Uterus (tissue), 4 donors: Measurements from ENCODE around the gene PITPNB. TPM values are rescaled to one million over a fixed set of nuclear protein-coding genes. Genes with fewer than 3 reads are reported as not detected.

Experiments
- DNase-seq, 2 donors: peaks; one replicate each; pipeline ENCODE4 v3.0.0-alpha.2; 2019 to 2020
- H3K27ac ChIP-seq, 2 donors: fragments of 200-600 bp; sonication (generic); 1 replicate in 1 of 2; 2 replicates in 1 of 2; pipeline ENCODE4 v1.5.1; 2016 to 2018
- H3K27me3 ChIP-seq, 2 donors: fragments of 200-600 bp; sonication (generic); one replicate each; pipeline ENCODE4 v1.5.1; 2018 to 2019; ENCODE audit warnings: control low read depth in 1 of 2
- H3K36me3 ChIP-seq, 2 donors: fragments of 200-600 bp; sonication (generic); one replicate each; pipeline ENCODE4 v1.5.1; 2019; ENCODE audit warnings: control low read depth in 1 of 2
- H3K4me1 ChIP-seq, 2 donors: fragments of 200-600 bp; sonication (generic); one replicate each; pipeline ENCODE4 v1.5.1; 2018 to 2019; ENCODE audit warnings: control low read depth in 1 of 2
- H3K4me3 ChIP-seq, 2 donors: fragments of 200-600 bp; sonication (generic); 1 replicate in 1 of 2; 2 replicates in 1 of 2; pipeline ENCODE4 v1.5.1; 2018 to 2019; ENCODE audit warnings: mild to moderate bottlenecking in 1 of 2
- H3K9me3 ChIP-seq, 2 donors: fragments of 200-600 bp; sonication (generic); one replicate each; pipeline ENCODE4 v1.5.1; 2019; ENCODE audit warnings: control low read depth in 1 of 2
- POLR2A ChIP-seq, 2 donors: fragments of 450-650 bp; IDR thresholded peaks; one replicate each; pipeline ENCODE4 v1.6.1; 2016; ENCODE audit warnings: antibody characterized with exemption in 2 of 2, mild to moderate bottlenecking in 1 of 2, moderate library complexity in 1 of 2
- intact Hi-C: fragments of 100-400 bp; cut with DNase I; formaldehyde crosslinking; loops from one replicate; pipeline ENCODE4 v1.15.1; 2023; ENCODE audit warnings: low total_unique reads
- total RNA-seq, 4 donors: library from RNA; depleted of rRNA in 3 of 4; stranded (reverse); fragments of >200 nt in 3 of 4; gene quantifications; one replicate each; pipeline versions ENCODE4 v1.1.0 to v1.2.4, GENCODE V29; 2014 to 2023
- TF ChIP-seq, protein P1 (sequence below), 4 experiments: fragments of 200-600 bp in 2 of 4; fragments of 450-650 bp in 2 of 4; sonication (generic) in 2 of 4; IDR thresholded peaks; one replicate each; pipeline ENCODE4 v1.5.1; 2016 to 2019; ENCODE audit warnings: antibody characterized with exemption in 4 of 4, mild to moderate bottlenecking in 2 of 4, moderate library complexity in 1 of 4
- donor health status: DM: yes; HTN: yes; CAD: no.

The PITPNB gene
- total RNA-seq, 4 donors from 2014 or later: 47.9 to 99.2 (median 62.5) TPM

DNA sequence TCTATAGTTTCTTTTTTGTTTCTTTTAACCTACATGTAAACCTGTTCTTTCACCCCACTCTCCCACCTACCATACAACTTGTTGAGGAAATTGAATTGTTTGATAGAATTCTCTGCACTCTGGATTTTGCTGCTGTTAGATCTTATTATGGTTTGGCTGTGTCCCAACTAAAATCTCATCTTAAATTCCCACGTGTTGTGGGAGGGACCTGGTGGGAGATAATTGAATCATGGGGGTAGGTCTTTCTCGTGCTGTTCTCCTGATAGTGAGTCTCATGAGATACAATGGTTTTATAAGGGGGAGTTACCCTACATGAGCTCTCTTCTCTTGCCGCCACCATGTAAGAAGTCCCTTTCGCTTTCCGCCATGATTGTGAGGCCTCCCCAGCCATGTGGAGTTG, 15.0 kb upstream of the PITPNB start:
- no peaks in the 10 kb centered on the region for H3K36me3 ChIP-seq
- no peak overlapping the region for H3K4me3 ChIP-seq
- no peak overlapping the region for H3K27ac ChIP-seq
- no peak for DNase-seq
- TF ChIP-seq, protein P1, sequence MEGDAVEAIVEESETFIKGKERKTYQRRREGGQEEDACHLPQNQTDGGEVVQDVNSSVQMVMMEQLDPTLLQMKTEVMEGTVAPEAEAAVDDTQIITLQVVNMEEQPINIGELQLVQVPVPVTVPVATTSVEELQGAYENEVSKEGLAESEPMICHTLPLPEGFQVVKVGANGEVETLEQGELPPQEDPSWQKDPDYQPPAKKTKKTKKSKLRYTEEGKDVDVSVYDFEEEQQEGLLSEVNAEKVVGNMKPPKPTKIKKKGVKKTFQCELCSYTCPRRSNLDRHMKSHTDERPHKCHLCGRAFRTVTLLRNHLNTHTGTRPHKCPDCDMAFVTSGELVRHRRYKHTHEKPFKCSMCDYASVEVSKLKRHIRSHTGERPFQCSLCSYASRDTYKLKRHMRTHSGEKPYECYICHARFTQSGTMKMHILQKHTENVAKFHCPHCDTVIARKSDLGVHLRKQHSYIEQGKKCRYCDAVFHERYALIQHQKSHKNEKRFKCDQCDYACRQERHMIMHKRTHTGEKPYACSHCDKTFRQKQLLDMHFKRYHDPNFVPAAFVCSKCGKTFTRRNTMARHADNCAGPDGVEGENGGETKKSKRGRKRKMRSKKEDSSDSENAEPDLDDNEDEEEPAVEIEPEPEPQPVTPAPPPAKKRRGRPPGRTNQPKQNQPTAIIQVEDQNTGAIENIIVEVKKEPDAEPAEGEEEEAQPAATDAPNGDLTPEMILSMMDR (IDR thresholded peaks at IDR 0.05): no peak
- TF ChIP-seq POLR2A (IDR thresholded peaks at IDR 0.05): no peak
- no peaks in the 10 kb centered on the region for H3K27me3 ChIP-seq
- H3K9me3 ChIP-seq: no peaks in the 10 kb centered on the region
- intact Hi-C loops: no loop called here
- H3K4me1 ChIP-seq: no peaks in the 10 kb centered on the region

DNA sequence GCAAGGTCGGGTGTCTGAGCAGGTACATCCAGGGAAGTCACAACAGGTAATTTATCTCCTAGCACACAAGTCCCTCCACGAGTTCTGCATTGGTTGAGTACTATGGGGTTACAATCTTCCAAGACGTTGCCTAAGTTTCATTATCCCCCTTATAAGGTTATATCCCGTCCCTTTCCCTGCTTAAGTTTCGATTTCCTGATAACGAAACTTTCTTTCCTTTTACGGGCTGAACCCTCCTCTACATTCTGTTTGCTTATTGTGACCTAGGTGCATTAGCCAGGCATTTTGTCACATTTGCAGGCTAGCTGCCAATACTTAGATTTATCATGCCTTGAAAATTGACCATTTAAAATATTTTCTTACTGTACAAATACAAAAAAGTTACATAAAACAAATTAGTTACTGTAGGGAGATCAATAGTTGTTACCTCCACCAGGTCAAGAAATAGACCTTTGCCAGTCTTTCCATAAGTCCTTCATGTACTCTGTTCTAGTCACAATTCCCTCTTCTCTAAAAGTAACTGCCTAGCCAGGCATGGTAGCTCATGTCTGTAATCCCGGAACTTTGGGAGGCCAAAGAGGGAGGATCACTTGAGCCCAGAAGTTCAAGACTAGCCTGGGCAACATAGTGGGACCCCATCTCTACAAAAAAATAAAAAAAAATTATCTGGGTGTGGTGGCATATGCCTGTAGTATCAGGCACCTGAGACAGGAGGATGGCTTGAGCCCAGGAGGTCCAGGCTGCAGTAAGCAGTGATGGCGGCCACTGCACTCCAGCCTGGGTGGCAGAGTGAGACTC, 14.3 kb upstream of the PITPNB start:
- Histone ChIP-seq H3K9me3 (no peaks in the 10 kb centered on the region), H3K27me3 (no peaks in the 10 kb centered on the region), H3K4me1 (no peaks in the 10 kb centered on the region), H3K27ac (no peak overlapping the region), H3K36me3 (no peaks in the 10 kb centered on the region), H3K4me3 (no peak overlapping the region)
- intact Hi-C loops: no loop called here
- no peak for TF ChIP-seq POLR2A (IDR thresholded peaks at IDR 0.05)
- TF ChIP-seq, protein P1 (IDR thresholded peaks at IDR 0.05): no peak
- no peak for DNase-seq

DNA sequence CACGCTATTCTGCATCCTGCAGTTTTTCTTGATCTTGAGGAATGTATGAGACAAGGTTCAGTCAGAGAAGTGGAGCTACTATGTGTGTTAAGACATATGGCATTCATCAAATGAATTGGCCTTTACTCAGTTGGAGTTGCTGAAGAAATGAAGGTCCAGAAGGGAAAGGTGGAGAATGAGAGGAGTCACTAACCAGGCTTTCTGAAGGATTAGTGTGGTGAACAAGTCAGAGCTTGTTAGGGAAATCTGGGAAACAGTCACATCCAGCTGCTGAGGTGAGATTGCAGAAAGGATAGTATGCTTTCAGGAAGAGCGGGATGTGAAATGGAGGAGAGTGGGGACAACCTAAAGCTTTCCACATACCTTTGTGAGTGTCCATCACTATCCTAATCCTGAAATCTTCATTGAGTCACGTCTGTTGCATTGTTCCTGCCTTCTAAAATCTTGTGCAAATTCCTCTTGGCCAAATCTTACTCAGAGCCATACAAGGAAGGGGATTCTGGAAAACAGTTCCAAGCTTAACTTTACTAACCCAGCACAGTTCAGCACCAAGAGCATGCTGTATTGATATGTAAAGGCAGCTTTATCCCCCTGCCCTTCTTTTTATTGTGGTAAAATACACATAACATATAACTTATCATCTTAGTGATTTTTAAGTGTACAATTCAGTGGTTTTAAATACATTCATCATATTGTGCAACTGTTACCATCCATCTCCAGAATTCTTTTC, 11.4 kb upstream of the PITPNB start:
- TF ChIP-seq, protein P1 (IDR thresholded peaks at IDR 0.05): no peak
- no peak for TF ChIP-seq POLR2A (IDR thresholded peaks at IDR 0.05)
- Histone ChIP-seq H3K27me3 (no peaks in the 10 kb centered on the region), H3K4me3 (no peak overlapping the region), H3K9me3 (no peaks in the 10 kb centered on the region), H3K4me1 (no peaks in the 10 kb centered on the region), H3K36me3 (no peaks in the 10 kb centered on the region), H3K27ac (no peak overlapping the region)
- intact Hi-C loops: no loop called here
- no peak for DNase-seq

DNA sequence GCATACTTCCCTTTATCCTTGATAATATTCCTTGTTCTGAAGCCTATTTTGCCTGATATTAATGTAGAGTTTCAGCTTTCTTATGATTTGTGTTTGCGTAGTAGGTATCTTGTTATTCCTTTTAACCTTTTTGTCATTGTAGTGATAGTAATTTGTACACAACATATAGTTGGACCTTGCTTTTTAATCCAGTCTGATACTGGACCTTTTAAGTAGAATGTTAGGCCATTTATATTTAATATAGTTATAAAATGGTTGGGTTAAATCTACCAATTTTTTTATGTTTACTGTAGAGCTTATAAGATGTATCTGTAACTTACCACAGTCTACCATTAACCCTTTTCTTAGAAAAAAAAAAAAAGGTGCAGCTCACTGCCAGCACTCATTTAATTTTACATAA, 8.6 kb upstream of the PITPNB start:
- Histone ChIP-seq H3K36me3 (no peaks in the 10 kb centered on the region), H3K9me3 (no peaks in the 10 kb centered on the region), H3K27me3 (no peaks in the 10 kb centered on the region), H3K4me3 (no peak overlapping the region), H3K27ac (no peak overlapping the region), H3K4me1 (no peaks in the 10 kb centered on the region)
- DNase-seq: no peak
- intact Hi-C loops: no loop called here
- TF ChIP-seq POLR2A (IDR thresholded peaks at IDR 0.05): no peak
- TF ChIP-seq, protein P1 (IDR thresholded peaks at IDR 0.05): no peak

DNA sequence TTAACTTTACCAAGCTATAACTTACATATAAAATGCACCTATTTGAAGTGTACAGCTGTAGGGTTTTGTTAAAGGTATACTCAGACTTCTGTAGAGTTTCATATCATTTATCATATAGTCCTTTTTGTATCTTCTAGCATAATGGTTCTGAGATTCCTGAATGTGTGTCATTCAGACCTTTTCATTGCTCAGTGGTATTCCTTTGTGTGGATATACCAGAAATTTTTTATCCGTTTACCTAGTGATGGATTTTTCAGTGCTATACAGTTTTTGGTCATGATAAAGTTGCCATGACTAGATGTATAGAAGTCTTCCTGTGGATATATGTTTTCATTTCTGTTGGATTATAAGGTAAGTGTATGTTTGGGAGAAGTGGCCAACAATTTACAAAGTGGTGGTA, 6.3 kb upstream of the PITPNB start:
- no peaks in the 10 kb centered on the region for H3K27me3 ChIP-seq

More for the DNA sequence above, 6.3 kb upstream of the PITPNB start:
- H3K4me1 ChIP-seq: peaks cover 0 to 3% of the 10 kb centered on the region in 2 donors
- TF ChIP-seq POLR2A (IDR thresholded peaks at IDR 0.05): no peak
- TF ChIP-seq, protein P1 (IDR thresholded peaks at IDR 0.05): no peak
- H3K36me3 ChIP-seq: no peaks in the 10 kb centered on the region
- no peak for DNase-seq
- no peak overlapping the region for H3K27ac ChIP-seq
- intact Hi-C loops: no loop called here
- H3K9me3 ChIP-seq: no peaks in the 10 kb centered on the region
- H3K4me3 ChIP-seq: no peak overlapping the region
